HepG2 (cell line): Measurements from ENCODE around the gene ZNF394. TPM values are rescaled to one million over a fixed set of nuclear protein-coding genes. Genes with fewer than 3 reads are reported as not detected.

ENCODE experiments used
- CC2D1A ChIP-seq: sonication (generic); formaldehyde crosslinking; IDR thresholded peaks from 2 replicates; pipeline ENCODE4 v1.8.1; 2023; ENCODE audit warnings: mild to moderate bottlenecking, missing genetic modification reagents
- DR1 ChIP-seq: sonication (generic); formaldehyde crosslinking; IDR thresholded peaks from 2 replicates; pipeline ENCODE4 v1.8.0; 2021; ENCODE audit warnings: mild to moderate bottlenecking, missing genetic modification reagents, inconsistent platforms
- FOXP4 ChIP-seq: sonication (generic); formaldehyde crosslinking; IDR thresholded peaks from 2 replicates; pipeline ENCODE4 v1.4.0; 2020; ENCODE audit warnings: missing genetic modification reagents
- GATAD2A ChIP-seq: IDR thresholded peaks from 2 replicates; pipeline ENCODE4 v1.6.1; 2016
- PHF5A ChIP-seq: IDR thresholded peaks from one replicate; pipeline ENCODE4 v1.6.1; 2018; ENCODE audit warnings: low read depth, missing genetic modification reagents; ENCODE audit not compliant: unreplicated experiment
- PRPF4 ChIP-seq: fragments of 200-400 bp; formaldehyde crosslinking; IDR thresholded peaks from 2 replicates; pipeline ENCODE4 v1.6.1; 2016; ENCODE audit warnings: low read length, low read depth; ENCODE audit not compliant: poor library complexity, severe bottlenecking
- REXO4 ChIP-seq: sonication (generic); formaldehyde crosslinking; IDR thresholded peaks from 2 replicates; pipeline ENCODE4 v1.8.0; 2022; ENCODE audit warnings: missing genetic modification reagents, mild to moderate bottlenecking, borderline replicate concordance
- TBL1XR1 ChIP-seq: fragments of 150-350 bp; IDR thresholded peaks from 2 replicates; pipeline ENCODE4 v1.6.1; 2014; ENCODE audit warnings: borderline replicate concordance, low read length; ENCODE audit not compliant: partially characterized antibody
- TFDP2 ChIP-seq: sonication (generic); formaldehyde crosslinking; IDR thresholded peaks from 2 replicates; pipeline ENCODE4 v1.4.0; 2020; ENCODE audit warnings: missing genetic modification reagents
- ZBTB26 ChIP-seq: IDR thresholded peaks from 2 replicates; pipeline ENCODE4 v1.6.1; 2016; ENCODE audit warnings: missing compliant biosample characterization, missing genetic modification reagents, borderline replicate concordance
- ZNF142 ChIP-seq: sonication (generic); formaldehyde crosslinking; IDR thresholded peaks from 2 replicates; pipeline ENCODE4 v1.4.0; 2020; ENCODE audit warnings: missing genetic modification reagents
- ZNF292 ChIP-seq: sonication (generic); formaldehyde crosslinking; IDR thresholded peaks from 2 replicates; pipeline ENCODE4 v1.8.1; 2022; ENCODE audit warnings: mild to moderate bottlenecking, low read depth, missing genetic modification reagents, borderline replicate concordance
- ZNF891 ChIP-seq: sonication (generic); formaldehyde crosslinking; IDR thresholded peaks from 2 replicates; pipeline ENCODE4 v1.5.0; 2020; ENCODE audit warnings: mild to moderate bottlenecking, missing genetic modification reagents
- polyA plus RNA-seq, 8 experiments: library from polyadenylated mRNA; depleted of rRNA in 3 of 8; stranded (reverse) in 7 of 8; unstranded in 1 of 8; fragments of >200 nt; fragmentation: Illumina TruSeq in 4 of 8; extraction: Trizol in 4 of 8; gene quantifications; 2 replicates each; pipeline versions ENCODE4 v1.2.1 to v1.2.3, GENCODE V29; 2011 to 2016; ENCODE audit warnings: low read depth in 4 of 8, missing spikeins in 1 of 8, mixed read lengths in 1 of 8; ENCODE audit not compliant: insufficient read depth in 1 of 8
- total RNA-seq, 5 experiments: library from RNA; depleted of rRNA; stranded (reverse); fragments of >200 nt; fragmentation: Illumina TruSeq; extraction: Trizol; gene quantifications; 2 replicates each; pipeline ENCODE4 v1.2.3, GENCODE V29; 2016; ENCODE audit warnings: low read depth in 1 of 5

The ZNF394 gene
- total and polyA plus RNA-seq, 2 of the 13 experiments (the other 11 are each of a cell fraction or from before 2014, with no cell fraction given) = 7.8 to 19.6 TPM

- TF ChIP-seq FOXP4 (CRISPR knock-in tag) (no peak), ZNF891 (no peak; the same call in 1 of the 2 replicates), REXO4 (no peak), DR1 (peak; percentile 56; the same call in 1 of the 2 replicates), ZNF292 (CRISPR knock-in tag) (no peak), ZBTB26 (no peak), ZNF142 (no peak), TBL1XR1 (peak; percentile 21), CC2D1A (CRISPR knock-in tag) (no peak), PHF5A (CRISPR knock-in tag) (no peak), TFDP2 (CRISPR knock-in tag) (no peak), GATAD2A (CRISPR knock-in tag) (no peak), PRPF4 (peak; percentile 38)
These were observed 4.7 kb upstream of the ZNF394 start, which contains the start of gene ZKSCAN5 (continued) for GRCh38 chr7:99504603-99505323.
